Mucosa of stomach (tissue), 1 donor: ENCODE measurements around the gene OXSR1.

Source experiments
- H3K27me3 ChIP-seq: one replicate; pipeline ENCODE4 v1.7.0; 2013; ENCODE audit warnings: mild to moderate bottlenecking, low read length; ENCODE audit not compliant: control insufficient read depth, insufficient read depth
- H3K36me3 ChIP-seq: one replicate; pipeline ENCODE4 v1.7.0; 2013; ENCODE audit warnings: low read length; ENCODE audit not compliant: control insufficient read depth, insufficient read depth
- H3K4me1 ChIP-seq: one replicate; pipeline ENCODE4 v1.7.0; 2013; ENCODE audit warnings: mild to moderate bottlenecking, low read length; ENCODE audit not compliant: control insufficient read depth, insufficient read depth
- H3K4me3 ChIP-seq: one replicate; pipeline ENCODE4 v1.7.0; 2013; ENCODE audit warnings: low read length
- H3K9ac ChIP-seq: one replicate; pipeline ENCODE4 v1.7.0; 2013; ENCODE audit warnings: mild to moderate bottlenecking, low read length, moderate library complexity
- H3K9me3 ChIP-seq: one replicate; pipeline ENCODE4 v1.7.0; 2013; ENCODE audit warnings: mild to moderate bottlenecking, low read length, moderate library complexity; ENCODE audit not compliant: control insufficient read depth
- donor health status: Pancreatic carcinoma.

OXSR1 gene

DNA sequence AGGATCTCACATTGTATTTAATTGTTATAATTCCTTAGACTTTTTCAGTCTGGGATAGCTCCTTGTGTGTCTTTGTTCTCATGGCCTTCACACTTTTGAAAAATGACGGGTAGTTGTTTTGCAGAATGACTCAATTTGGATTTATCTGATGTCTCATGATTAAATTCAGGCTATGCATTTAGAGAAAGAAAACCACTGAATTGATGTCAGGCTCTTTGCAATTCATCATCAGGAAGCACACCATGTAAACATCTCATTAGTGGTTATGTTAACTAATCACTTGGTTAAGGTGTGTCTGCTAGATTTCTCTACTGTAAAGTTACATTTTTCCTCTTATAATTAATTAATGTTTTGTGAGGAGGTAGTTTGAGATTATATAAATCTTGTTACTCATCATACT is 92.2 kb downstream of the OXSR1 start:
- no peak overlapping the region for H3K4me3 ChIP-seq
- H3K4me1 ChIP-seq: peaks cover 5% of the 10 kb centered on the region
- H3K9ac ChIP-seq: no peak overlapping the region
- H3K36me3 ChIP-seq: no peaks in the 10 kb centered on the region
- no peaks in the 10 kb centered on the region for H3K27me3 ChIP-seq
- H3K9me3 ChIP-seq: no peaks in the 10 kb centered on the region

DNA sequence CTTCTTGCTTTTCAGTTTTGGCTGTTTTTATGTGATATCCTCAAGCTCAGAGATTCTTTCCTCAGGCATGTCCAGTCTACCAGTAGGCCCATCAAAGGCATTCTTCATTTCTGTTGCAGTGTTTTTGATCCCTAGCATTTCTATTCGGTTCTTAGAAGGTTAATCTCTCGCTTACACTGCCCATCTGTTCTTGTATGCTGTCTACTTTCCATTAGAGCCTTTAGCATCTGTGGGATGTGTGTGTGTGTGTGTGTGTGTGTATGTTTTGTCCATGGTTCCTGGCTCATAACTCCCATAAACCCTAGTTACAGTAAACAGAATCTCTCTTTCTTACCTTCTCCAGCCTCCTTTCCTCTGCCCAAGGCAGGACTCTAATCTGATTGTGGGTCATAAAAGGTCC is 95.1 kb downstream of the OXSR1 start:
- no peak overlapping the region for H3K4me3 ChIP-seq
- no peak overlapping the region for H3K9ac ChIP-seq
- no peaks in the 10 kb centered on the region for H3K9me3 ChIP-seq
- no peaks in the 10 kb centered on the region for H3K27me3 ChIP-seq
- H3K36me3 ChIP-seq: no peaks in the 10 kb centered on the region
- peaks cover 5% of the 10 kb centered on the region for H3K4me1 ChIP-seq

DNA sequence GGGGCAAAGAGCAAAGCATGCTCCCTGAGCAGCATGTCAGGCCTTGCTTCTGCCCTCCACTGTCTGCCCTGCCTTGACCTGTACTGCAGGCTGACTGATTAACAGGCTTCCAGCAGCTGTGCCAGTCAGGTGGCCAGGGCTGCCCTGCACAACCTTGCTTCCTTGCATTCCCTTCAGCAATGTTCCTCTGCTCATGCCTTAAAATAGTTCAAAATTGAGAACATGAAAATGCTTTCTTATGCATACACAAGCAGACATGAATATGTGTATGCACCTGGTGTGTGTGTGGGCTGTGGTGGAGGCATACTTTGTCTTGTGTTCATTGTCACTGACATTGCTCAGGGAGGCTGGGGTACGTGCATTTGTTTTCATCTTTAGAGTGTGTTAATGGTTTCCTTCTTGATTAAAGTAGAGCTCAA is 99.0 kb downstream of the OXSR1 start:
- no peaks in the 10 kb centered on the region for H3K36me3 ChIP-seq
- no peaks in the 10 kb centered on the region for H3K9me3 ChIP-seq
- no peaks in the 10 kb centered on the region for H3K27me3 ChIP-seq
- H3K4me3 ChIP-seq: no peak overlapping the region
- H3K4me1 ChIP-seq: no peaks in the 10 kb centered on the region
- H3K9ac ChIP-seq: no peak overlapping the region

DNA sequence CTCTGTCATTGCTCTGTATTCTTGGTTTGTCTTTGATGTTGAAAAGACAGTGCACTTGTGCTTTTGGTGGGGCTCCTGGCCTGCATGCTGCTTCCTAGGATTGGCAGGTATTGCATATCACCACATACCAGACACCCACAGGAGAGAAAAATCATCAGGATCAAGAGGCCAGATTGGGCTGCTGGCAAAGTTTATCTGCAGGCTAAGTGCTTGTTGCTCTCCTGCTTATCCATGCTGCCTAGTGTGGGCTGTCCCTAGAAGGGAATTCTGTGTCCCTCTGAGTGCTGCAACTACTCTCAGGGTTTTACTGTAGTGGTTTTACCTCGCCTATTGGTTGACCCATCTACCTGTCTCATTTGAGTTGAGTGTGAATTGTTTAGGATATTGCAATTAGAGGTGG is 99.4 kb downstream of the OXSR1 start:
- Histone ChIP-seq H3K4me3 (no peak overlapping the region), H3K9me3 (no peaks in the 10 kb centered on the region), H3K4me1 (no peaks in the 10 kb centered on the region), H3K36me3 (no peaks in the 10 kb centered on the region), H3K27me3 (no peaks in the 10 kb centered on the region), H3K9ac (no peak overlapping the region)

DNA sequence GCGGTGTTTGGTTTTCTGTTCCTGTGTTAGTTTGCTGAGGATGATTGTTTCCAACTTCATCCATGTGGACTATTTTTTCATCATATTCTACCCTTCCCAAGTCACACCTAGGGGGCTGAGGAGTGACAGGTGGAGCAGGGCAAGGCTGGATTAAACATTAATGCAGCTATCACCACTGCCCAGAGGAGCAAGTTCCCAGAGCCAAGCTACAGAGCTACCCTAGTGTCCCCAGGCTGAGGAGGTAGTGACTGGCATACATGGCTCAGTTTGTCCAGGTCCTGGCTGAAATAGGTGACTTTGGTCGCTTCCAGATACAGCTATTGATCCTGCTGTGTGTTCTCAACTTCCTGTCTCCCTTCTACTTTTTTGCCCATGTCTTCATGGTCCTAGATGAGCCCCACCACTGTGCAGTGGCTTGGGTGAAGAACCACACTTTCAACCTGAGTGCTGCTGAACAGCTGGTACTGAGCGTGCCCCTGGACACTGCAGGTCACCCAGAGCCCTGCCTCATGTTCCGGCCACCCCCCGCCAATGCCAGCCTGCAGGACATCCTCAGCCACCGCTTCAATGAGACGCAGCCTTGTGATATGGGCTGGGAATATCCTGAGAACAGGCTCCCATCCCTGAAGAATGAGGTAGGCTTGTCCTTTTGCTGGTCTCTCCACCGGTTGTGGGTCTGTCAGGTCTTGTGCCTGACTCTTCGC is 100.4 kb downstream of the OXSR1 start, which contains the start of gene SLC22A13:
Gene SLC22A13, plus strand, starts transcription at position 209 of the 704 bp plus-strand sequence. Its CDS starts 49 bp downstream, at position 258.
- H3K27me3 ChIP-seq: no peaks in the 10 kb centered on the region
- H3K4me1 ChIP-seq: no peaks in the 10 kb centered on the region
- no peak within 1 kb of the TSS for H3K9ac ChIP-seq
- H3K4me3 ChIP-seq: no peak within 1 kb of the TSS
- H3K36me3 ChIP-seq: no peaks in the 10 kb centered on the region
- H3K9me3 ChIP-seq: no peaks in the 10 kb centered on the region

DNA sequence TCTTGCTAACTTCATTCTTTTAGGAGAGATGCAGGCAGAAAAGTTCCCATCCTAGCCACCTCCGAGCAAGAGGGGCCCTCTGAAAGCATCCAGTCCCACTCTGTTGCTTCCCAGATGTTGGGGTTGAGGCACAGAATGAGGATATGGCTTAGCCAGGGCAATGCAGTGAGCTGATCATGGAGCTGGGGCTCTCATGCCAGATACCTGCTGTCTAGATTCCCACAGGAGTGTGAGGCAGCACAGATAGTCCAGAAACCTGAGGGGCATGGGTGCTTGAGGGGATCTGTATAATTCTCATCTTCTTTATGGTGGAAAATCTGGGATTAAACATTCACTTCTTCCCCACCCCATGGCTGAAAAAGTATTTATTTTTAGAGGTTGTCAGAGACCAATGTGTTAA is 101.5 kb downstream of the OXSR1 start:
- Histone ChIP-seq H3K36me3 (no peaks in the 10 kb centered on the region), H3K4me1 (no peaks in the 10 kb centered on the region), H3K4me3 (no peak overlapping the region), H3K9ac (no peak overlapping the region), H3K27me3 (no peaks in the 10 kb centered on the region), H3K9me3 (no peaks in the 10 kb centered on the region)

DNA sequence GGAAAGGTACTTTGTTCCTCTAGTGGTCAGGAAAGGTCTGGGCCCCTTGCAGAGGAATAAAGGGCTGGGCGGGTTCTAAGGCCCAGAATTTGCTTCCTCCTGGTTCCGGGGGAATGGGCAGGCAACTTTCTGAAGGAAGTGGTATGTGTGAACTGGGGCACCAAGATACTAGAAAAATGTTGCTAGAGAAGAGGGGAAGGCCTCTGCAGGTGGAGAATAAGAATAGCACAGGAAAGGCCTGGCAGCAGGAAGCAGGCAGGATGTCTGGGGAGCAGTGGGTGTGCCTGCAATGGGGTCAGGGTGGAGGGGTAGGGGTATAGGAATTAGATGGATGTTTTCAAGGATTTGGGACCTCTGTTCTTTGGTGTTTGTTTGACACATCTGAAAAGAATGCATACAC is 102.3 kb downstream of the OXSR1 start:
- H3K9me3 ChIP-seq: no peaks in the 10 kb centered on the region
- H3K27me3 ChIP-seq: no peaks in the 10 kb centered on the region
- no peaks in the 10 kb centered on the region for H3K36me3 ChIP-seq
- no peak overlapping the region for H3K9ac ChIP-seq
- H3K4me1 ChIP-seq: no peaks in the 10 kb centered on the region
- H3K4me3 ChIP-seq: no peak overlapping the region

DNA sequence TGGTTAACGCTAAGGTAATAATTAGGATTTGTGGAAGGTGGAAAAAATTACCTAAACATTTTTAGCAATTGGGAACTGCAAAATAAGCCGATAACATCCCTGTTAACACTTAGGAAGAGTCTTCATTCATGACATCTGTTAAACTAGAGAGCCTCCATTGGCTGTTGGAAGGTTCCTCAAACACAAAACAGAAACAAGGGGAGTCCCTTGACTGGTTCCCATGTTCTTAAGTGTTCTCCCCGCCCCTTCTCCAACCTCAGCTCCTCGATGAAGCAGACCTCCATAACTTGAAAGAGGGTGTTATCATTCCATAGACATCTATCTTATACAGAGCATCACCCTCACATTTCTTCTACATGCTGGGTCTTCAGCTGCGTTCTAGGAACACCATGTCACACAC is 102.8 kb downstream of the OXSR1 start:
- no peaks in the 10 kb centered on the region for H3K27me3 ChIP-seq
- no peaks in the 10 kb centered on the region for H3K9me3 ChIP-seq
- H3K4me1 ChIP-seq: no peaks in the 10 kb centered on the region
- H3K36me3 ChIP-seq: no peaks in the 10 kb centered on the region
- no peak overlapping the region for H3K4me3 ChIP-seq
- no peak overlapping the region for H3K9ac ChIP-seq

DNA sequence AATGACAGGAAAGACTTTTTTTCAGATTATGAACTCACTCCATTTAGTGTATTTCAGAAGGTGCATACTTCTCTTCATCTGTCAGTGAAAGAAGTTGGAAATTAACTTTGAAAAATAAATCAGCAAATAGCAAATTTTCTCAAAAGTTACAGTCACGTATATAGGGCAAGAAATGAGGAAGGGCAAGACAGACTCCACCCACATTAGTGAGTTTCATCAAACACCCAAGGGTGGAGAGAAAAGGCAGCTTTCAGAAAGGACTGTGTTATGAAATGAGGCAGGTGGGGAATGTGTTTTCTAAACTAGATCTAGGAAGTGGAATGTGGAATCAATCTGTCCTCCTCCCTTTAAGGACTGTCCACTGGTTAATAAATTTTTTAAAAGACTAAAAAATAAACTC is 103.2 kb downstream of the OXSR1 start:
- Histone ChIP-seq H3K9ac (no peak overlapping the region), H3K9me3 (no peaks in the 10 kb centered on the region), H3K4me3 (no peak overlapping the region)

DNA sequence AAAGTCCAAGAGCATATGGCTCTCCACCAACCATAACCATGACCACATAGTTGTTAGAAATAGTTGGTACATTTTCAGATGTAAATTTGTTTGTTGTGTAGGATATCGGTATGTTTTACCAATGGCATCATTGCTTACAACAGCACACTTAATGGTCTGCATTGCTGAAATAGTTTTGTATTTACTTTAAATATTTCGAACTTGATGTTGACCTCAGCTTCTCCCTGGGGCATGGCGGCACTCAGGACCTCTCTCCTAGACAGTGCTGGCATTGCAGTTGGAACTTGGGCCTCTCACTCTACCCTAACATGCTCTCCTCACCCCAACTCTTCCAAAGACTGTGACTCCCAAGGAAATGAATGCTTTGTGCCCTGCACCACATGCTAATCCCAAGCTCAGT is 105.3 kb downstream of the OXSR1 start:
- Histone ChIP-seq H3K4me3 (no peak overlapping the region), H3K9ac (no peak overlapping the region), H3K4me1 (no peaks in the 10 kb centered on the region), H3K27me3 (no peaks in the 10 kb centered on the region), H3K9me3 (no peaks in the 10 kb centered on the region), H3K36me3 (no peaks in the 10 kb centered on the region)

More for the DNA sequence above, 103.2 kb downstream of the OXSR1 start:
- H3K36me3 ChIP-seq: no peaks in the 10 kb centered on the region
- no peaks in the 10 kb centered on the region for H3K27me3 ChIP-seq
- no peaks in the 10 kb centered on the region for H3K4me1 ChIP-seq

DNA sequence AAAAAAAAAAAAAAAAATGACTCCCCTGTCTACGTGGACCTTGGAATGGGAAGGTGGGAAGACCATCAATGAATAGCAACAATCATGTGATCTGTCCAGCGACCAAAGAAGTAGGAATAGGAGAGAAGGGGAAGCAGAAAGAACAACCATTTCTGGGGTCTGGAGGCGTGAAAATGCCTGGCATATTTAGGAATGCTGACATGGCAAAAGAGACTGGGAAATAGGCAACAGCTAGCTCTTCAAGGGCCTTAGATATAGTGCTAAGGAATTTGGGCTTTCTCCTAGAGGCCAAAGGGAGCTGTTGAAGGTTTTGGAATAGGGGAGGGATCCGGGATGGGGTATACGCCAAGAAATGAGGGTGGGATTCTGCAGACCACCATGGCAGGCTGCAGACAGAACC is 106.2 kb downstream of the OXSR1 start:
- no peak overlapping the region for H3K4me3 ChIP-seq
- no peak overlapping the region for H3K9ac ChIP-seq
- no peaks in the 10 kb centered on the region for H3K36me3 ChIP-seq
- H3K4me1 ChIP-seq: no peaks in the 10 kb centered on the region
- no peaks in the 10 kb centered on the region for H3K9me3 ChIP-seq
- H3K27me3 ChIP-seq: no peaks in the 10 kb centered on the region

DNA sequence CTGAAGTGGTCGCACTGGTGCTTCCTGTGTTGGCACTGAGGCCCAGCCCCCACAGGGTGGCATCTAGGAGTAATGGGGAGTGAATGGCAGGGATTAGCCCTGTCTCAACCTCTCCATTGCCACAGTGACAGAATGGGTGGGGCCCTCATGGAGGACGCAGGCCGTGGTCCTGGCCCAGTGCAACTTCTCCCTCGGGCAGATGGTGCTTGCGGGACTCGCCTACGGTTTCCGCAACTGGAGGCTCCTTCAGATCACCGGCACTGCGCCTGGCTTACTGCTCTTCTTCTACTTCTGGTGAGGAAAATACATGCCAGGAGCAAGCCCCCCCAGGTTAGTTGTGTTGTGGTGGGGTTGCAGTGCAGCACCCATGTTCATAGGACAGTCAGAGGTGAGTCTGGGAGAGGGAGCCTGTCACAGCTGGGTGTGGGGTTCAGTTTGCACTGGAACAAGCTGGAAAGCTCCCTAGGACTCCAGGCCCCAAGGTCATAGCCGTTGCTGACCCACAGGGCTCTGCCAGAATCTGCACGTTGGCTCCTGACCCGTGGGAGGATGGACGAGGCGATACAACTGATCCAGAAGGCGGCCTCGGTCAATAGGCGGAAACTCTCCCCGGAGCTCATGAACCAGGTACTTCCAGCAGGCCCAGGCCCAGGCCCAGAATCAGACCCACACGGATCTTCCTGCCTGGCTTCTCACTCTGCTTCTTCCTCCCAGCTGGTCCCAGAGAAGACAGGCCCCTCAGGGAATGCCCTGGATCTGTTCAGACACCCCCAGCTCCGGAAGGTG is 109.7 kb downstream of the OXSR1 start:
- Histone ChIP-seq H3K9me3 (no peaks in the 10 kb centered on the region), H3K27me3 (no peaks in the 10 kb centered on the region), H3K4me1 (no peaks in the 10 kb centered on the region), H3K36me3 (no peaks in the 10 kb centered on the region), H3K4me3 (no peak overlapping the region), H3K9ac (no peak overlapping the region)
